GM12878 (cell line): ENCODE results near the gene PLD3. TPM values are rescaled to one million over a fixed set of nuclear protein-coding genes. Genes with fewer than 3 reads are reported as not detected.

ENCODE experiments used
- ATAC-seq: fragments of 200-7000 bp; cut with Tn5 transposase; 3 replicates; pipeline ENCODE4 v1.9.1; 2020; ENCODE audit warnings: mild to moderate bottlenecking, moderate library complexity
- Bru-seq: library from RNA; stranded (reverse); fragments of 400-500 nt; gene quantifications from one replicate; lab custom pipeline; 2021; lab: Mats Ljungman, UMichigan
- BruChase-seq, 2 experiments: library from RNA; stranded (reverse); fragments of 400-500 nt; gene quantifications; one replicate each; lab custom pipeline; 2021; lab: Mats Ljungman, UMichigan
- BruUV-seq: library from RNA; stranded (reverse); fragments of 400-500 nt; replicated peaks from 2 replicates; lab custom pipeline; 2021; lab: Mats Ljungman, UMichigan
- CTCF ChIA-PET: fragments of 300-600 bp; sonication (Branson Sonifier 250); formaldehyde crosslinking; extraction: SDS; loops from one replicate; lab custom pipeline; 2021; ENCODE audit warnings: inconsistent platforms; lab: Yijun Ruan, JAX
- POLR2A ChIA-PET: fragments of 350-600 bp; formaldehyde crosslinking; extraction: SDS; loops from one replicate; lab custom pipeline; 2021; ENCODE audit warnings: inconsistent platforms; lab: Charles Lee
- RAD21 ChIA-PET: fragments of 300-600 bp; sonication (Branson Sonifier 250); formaldehyde crosslinking; loops from one replicate; lab custom pipeline; 2023; ENCODE audit warnings: antibody characterized with exemption; ENCODE audit not compliant: unreplicated experiment; lab: Charles Lee
- SMC1A ChIA-PET: fragments of 300-600 bp; sonication (Branson Sonifier 250); formaldehyde crosslinking; loops from one replicate; lab custom pipeline; 2023; ENCODE audit not compliant: unreplicated experiment, uncharacterized antibody; lab: Charles Lee
- DNase-seq: peaks from one replicate; pipeline ENCODE4 v3.0.0-alpha.2; 2011; ENCODE audit warnings: low read depth, low spot score
- FAIRE-seq: peaks from 3 replicates; lab custom pipeline; 2011; peaks lifted over from hg19 to GRCh38; lab: Jason Lieb, UNC
- H2AFZ ChIP-seq: 2 replicates; pipeline ENCODE4 v1.6.0; 2011; ENCODE audit warnings: low read depth, low read length, control low read depth; ENCODE audit not compliant: control insufficient read depth
- H3K27ac ChIP-seq: 2 replicates; pipeline ENCODE4 v1.5.1; 2011; ENCODE audit warnings: control low read depth; ENCODE audit not compliant: control insufficient read depth, insufficient read depth
- H3K27me3 ChIP-seq, 2 experiments: replicated peaks in 1 of 2; 2 replicates each; pipeline versions ENCODE4 v1.6.0 to v1.6.1; 2011; ENCODE audit warnings: low read length in 1 of 2; ENCODE audit not compliant: control insufficient read depth in 2 of 2, insufficient read depth in 2 of 2
- H3K36me3 ChIP-seq, 2 experiments: 2 replicates each; pipeline ENCODE4 v1.5.1; 2011; ENCODE audit warnings: low read length in 1 of 2; ENCODE audit not compliant: control insufficient read depth in 2 of 2, insufficient read depth in 2 of 2
- H3K4me1 ChIP-seq: 2 replicates; pipeline ENCODE4 v1.6.1; 2011; ENCODE audit warnings: mild to moderate bottlenecking, low read length, moderate library complexity, mixed read lengths; ENCODE audit not compliant: control insufficient read depth, insufficient read depth
- H3K4me2 ChIP-seq: 2 replicates; pipeline ENCODE4 v1.6.0; 2011; ENCODE audit warnings: control low read depth; ENCODE audit not compliant: control insufficient read depth, insufficient read depth
- H3K4me3 ChIP-seq: fragments of 200-600 bp; sonication (generic); 2 replicates; pipeline ENCODE4 v1.5.1; 2016
- H3K79me2 ChIP-seq: 2 replicates; pipeline ENCODE4 v1.6.0; 2011; ENCODE audit warnings: low read length; ENCODE audit not compliant: control insufficient read depth, insufficient read depth
- H3K9ac ChIP-seq: 2 replicates; pipeline ENCODE4 v1.8.0; 2011; ENCODE audit warnings: low read length, control low read depth, mixed read lengths; ENCODE audit not compliant: control insufficient read depth, insufficient read depth
- H3K9me3 ChIP-seq: replicated peaks from 3 replicates; pipeline ENCODE4 v1.5.1; 2011; ENCODE audit warnings: mild to moderate bottlenecking, low read length; ENCODE audit not compliant: control insufficient read depth, insufficient read depth
- H4K20me1 ChIP-seq: 2 replicates; pipeline ENCODE4 v1.6.0; 2011; ENCODE audit not compliant: control insufficient read depth, insufficient read depth
- ESRRA ChIP-seq: IDR thresholded peaks from 2 replicates; pipeline ENCODE4 v1.6.1; 2012; ENCODE audit warnings: mild to moderate bottlenecking, low read length, improper control_type of control experiment
- EZH2 ChIP-seq: IDR thresholded peaks from 2 replicates; pipeline ENCODE4 v1.6.1; 2012; ENCODE audit warnings: low read depth, mild to moderate bottlenecking, control low read depth, inconsistent platforms, low read length, borderline replicate concordance; ENCODE audit not compliant: control insufficient read depth
- NBN ChIP-seq: fragments of 450-650 bp; IDR thresholded peaks from 2 replicates; pipeline ENCODE4 v1.6.1; 2016
- NFYA ChIP-seq: IDR thresholded peaks from 2 replicates; pipeline ENCODE4 v1.6.1; 2011; ENCODE audit warnings: low read depth, mild to moderate bottlenecking, low read length, improper control_type of control experiment, borderline replicate concordance
- REST ChIP-seq: IDR thresholded peaks from 2 replicates; pipeline ENCODE4 v1.6.1; 2012; ENCODE audit warnings: mild to moderate bottlenecking, low read depth, low read length
- SIN3A ChIP-seq: IDR thresholded peaks from 2 replicates; pipeline ENCODE4 v1.6.1; 2012; ENCODE audit warnings: low read depth, low read length, improper control_type of control experiment
- SMAD5 ChIP-seq: IDR thresholded peaks from 2 replicates; pipeline ENCODE4 v1.6.1; 2016; ENCODE audit warnings: antibody characterized with exemption, low read depth
- SMARCA5 ChIP-seq: fragments of 450-650 bp; IDR thresholded peaks from 2 replicates; pipeline ENCODE4 v1.6.1; 2017; ENCODE audit warnings: mild to moderate bottlenecking
- TBL1XR1 ChIP-seq: IDR thresholded peaks from 2 replicates; pipeline ENCODE4 v1.6.1; 2012; ENCODE audit warnings: low read depth, low read length, improper control_type of control experiment
- TCF12 ChIP-seq: IDR thresholded peaks from 2 replicates; pipeline ENCODE4 v1.6.1; 2011; ENCODE audit warnings: low read depth, mild to moderate bottlenecking, low read length
- WGBS: methylation state at CpG from one replicate; pipeline ENCODE4 v1.1.6; 2016; ENCODE audit warnings: low lambda C conversion rate; ENCODE audit not compliant: insufficient replicate concordance, insufficient coverage; ENCODE audit errors: missing lambda C conversion rate; 5-methylcytosine and 5-hydroxymethylcytosine counted together
- in situ Hi-C: fragments of 300-500 bp; cut with MboI; formaldehyde crosslinking; loops from 9 replicates; pipeline ENCODE4 v1.14.3; 2018; ENCODE audit warnings: mixed read lengths
- intact Hi-C: fragments of 100-400 bp; cut with micrococcal nuclease; formaldehyde crosslinking; loops from one replicate; pipeline ENCODE4 v1.14.2; 2022; ENCODE audit not compliant: unreplicated experiment
- long read RNA-seq, 2 experiments: library from polyadenylated mRNA; unstranded; transcript quantifications; one replicate each; pipeline ENCODE4 v2.0.0, GENCODE V29; 2019 to 2020
- polyA minus RNA-seq, 3 experiments: library from RNA; depleted of rRNA, polyadenylated mRNA; stranded (reverse); fragments of >200 nt; gene quantifications; 2 replicates each; pipeline ENCODE4 v1.2.3, GENCODE V29; 2011
- polyA plus RNA-seq, 11 experiments: library from polyadenylated mRNA; depleted of rRNA in 4 of 11; unstranded in 6 of 11; stranded (reverse) in 5 of 11; fragments of >200 nt; fragmentation: Nextera tagmentation in 4 of 11; fragmentation: Illumina TruSeq in 1 of 11; extraction: Ambion mirVana in 4 of 11; extraction: Trizol in 1 of 11; gene quantifications; 1 replicate in 1 of 11; 2 replicates in 10 of 11; pipeline versions ENCODE4 v1.2.1 to v1.2.3, GENCODE V29; 2011 to 2016; ENCODE audit warnings: inconsistent platforms in 2 of 11, missing spikeins in 2 of 11, low read depth in 1 of 11
- total RNA-seq, 4 experiments: library from RNA; depleted of rRNA in 3 of 4; stranded (reverse); fragments of >200 nt in 3 of 4; fragmentation: Illumina TruSeq in 1 of 4; extraction: Trizol in 1 of 4; gene quantifications; 2 replicates each; pipeline versions ENCODE4 v1.2.1 to v1.2.3, GENCODE V29; 2013 to 2021
- TF ChIP-seq, protein P1 (sequence below): fragments of 450-650 bp; formaldehyde crosslinking; IDR thresholded peaks from 2 replicates; pipeline ENCODE4 v1.5.0; 2022; ENCODE audit warnings: mild to moderate bottlenecking, missing genetic modification characterization

PLD3 gene
- 96.7 and 106 TPM in 2 replicates for total RNA-seq (2013; cell fraction: nucleolus; rRNA removed)
- total RNA-seq (2014; rRNA removed) (111 and 134 TPM in 2 replicates), total RNA-seq (2014; rRNA removed; fragmentation: Illumina TruSeq; extraction: Trizol) (37.3 and 40.1 TPM in 2 replicates), total RNA-seq (2021) (113 and 118 TPM in 2 replicates), polyA plus RNA-seq (2011; rRNA removed) (15.4 and 36.4 TPM in 2 replicates), polyA plus RNA-seq (2014; fragmentation: Illumina TruSeq; extraction: Trizol) (11.5 and 47.7 TPM in 2 replicates), polyA plus RNA-seq (2014; fragmentation: Nextera tagmentation; extraction: Ambion mirVana) (1 to 10 TPM; 1.3 to 2.2 TPM), polyA plus RNA-seq (2014; rRNA removed) (97.7 and 112 TPM in 2 replicates), polyA plus RNA-seq (2016; fragmentation: Nextera tagmentation; extraction: Ambion mirVana) (100 to 1,000 TPM in 1 of 2 experiments, 10 to 100 TPM in 1; 99.6 to 110 TPM), polyA minus RNA-seq (2011; rRNA and poly(A)+ RNA removed) (20.5 and 35.5 TPM in 2 replicates), Bru-seq, nascent RNA (percentile 67 among the genes with signal in this experiment), BruChase-seq, experiment 1, labeled RNA remaining after a 6-hour chase (percentile 75 among the genes with signal in this experiment), BruChase-seq, experiment 2, labeled RNA remaining after a 2-hour chase (percentile 73 among the genes with signal in this experiment)
- 52.4 TPM for polyA plus RNA-seq (2011; ENCODE audit: low read depth)
- 40.7 and 44.1 TPM in 2 replicates for polyA plus RNA-seq (2011; cell fraction: cytosol; rRNA removed)
- polyA plus RNA-seq (2011; cell fraction: nucleus; rRNA removed), result 40.0 and 46.3 TPM in 2 replicates
- polyA plus RNA-seq (2012), result 104 and 139 TPM in 2 replicates
- polyA minus RNA-seq (2011; cell fraction: cytosol; rRNA and poly(A)+ RNA removed), result 17.6 and 30.8 TPM in 2 replicates
- polyA minus RNA-seq (2011; cell fraction: nucleus; rRNA and poly(A)+ RNA removed), result 8.0 and 19.7 TPM in 2 replicates
- long read RNA-seq, experiment 1, partial matches to known transcripts, result 8 of 21 reads
- long read RNA-seq, experiment 1, other reads (novel, unspliced or antisense), result 10 of 21 reads
- long read RNA-seq, experiment 2, partial matches to known transcripts, result 0 of 3 reads
- long read RNA-seq, experiment 2, other reads (novel, unspliced or antisense), result 2 of 3 reads

GRCh38 chr19:40348125-40348913, at the start of gene PLD3, which contains the start of gene C19orf47:
Gene PLD3 (plus strand): TSS chr19:40348695. CDS start chr19:40366484, 17,789 bp downstream.
Gene C19orf47 (minus strand): TSS chr19:40348397. CDS start chr19:40341857, 6,540 bp downstream.
- H3K4me2 ChIP-seq, result peak within 1 kb of the TSS; percentile 81
- peaks cover 7% of the 10 kb centered on the region; the same call in 1 of the 2 replicates for H3K4me1 ChIP-seq
- no peaks in the 10 kb centered on the region for H4K20me1 ChIP-seq
- peak within 1 kb of the TSS; percentile 86 for H3K9ac ChIP-seq
- intact Hi-C loops, result no loop called here
- H3K79me2 ChIP-seq, result peaks cover 23% of the 10 kb centered on the region
- ChIA-PET POLR2A (interaction anchor here (0.6 to 1.5 kb wide), 9 partner anchors 17 to 430 kb away, joined by 3 to 8 read pairs (median 5); partner anchors contain the start of genes RAB4B, SERTAD1 and SERTAD3), CTCF (interaction anchor here (0.8 to 3.0 kb wide), 8 partner anchors 9 to 256 kb away, joined by 3 to 8 read pairs (median 3); no protein-coding TSS in a partner anchor), SMC1A (interaction anchor here (0.7 to 2.0 kb wide), 6 partner anchors 8 to 116 kb away, joined by 3 to 7 read pairs (median 4); partner anchors contain the start of gene AKT2), RAD21 (interaction anchor here (0.7 to 2.2 kb wide), 12 partner anchors 8 to 429 kb away, joined by 3 to 8 read pairs (median 4); partner anchors contain the start of genes BLVRB and RAB4B)
- no peaks in the 10 kb centered on the region for H3K9me3 ChIP-seq
- in situ Hi-C loops, result no loop called here
- peak within 1 kb of the TSS; percentile 75 for H2AFZ ChIP-seq
- WGBS, result under 1% methylated on average over 62 of the region's 77 CpGs
- peak; percentile 97 for DNase-seq
- peak; percentile 80 for FAIRE-seq
- H3K27ac ChIP-seq, result peak within 1 kb of the TSS; percentile 75
- no TSS peak for BruUV-seq
- H3K27me3 ChIP-seq, result no peaks in the 10 kb centered on the region
- ATAC-seq, result peak; percentile 99
- peak within 1 kb of the TSS; percentile 89 for H3K4me3 ChIP-seq
- H3K36me3 ChIP-seq, result peaks cover 0 to 2% of the 10 kb centered on the region in 2 experiments; a peak in 1 of 4 replicates
- TF ChIP-seq EZH2 (no peak), ESRRA (no peak; the same call in 1 of the 2 replicates), SMAD5 (no peak; the same call in 1 of the 2 replicates), TBL1XR1 (peak; percentile 48; the same call in 1 of the 2 replicates), SMARCA5 (0 out of 2 replicates have a peak, but pooled peaks have one; percentile 63), REST (no peak), NBN (0 out of 2 replicates have a peak, but pooled peaks have one; percentile 57), SIN3A (peak; percentile 51; the same call in 1 of the 2 replicates), NFYA (no peak), TCF12 (no peak)
- TF ChIP-seq, protein P1, sequence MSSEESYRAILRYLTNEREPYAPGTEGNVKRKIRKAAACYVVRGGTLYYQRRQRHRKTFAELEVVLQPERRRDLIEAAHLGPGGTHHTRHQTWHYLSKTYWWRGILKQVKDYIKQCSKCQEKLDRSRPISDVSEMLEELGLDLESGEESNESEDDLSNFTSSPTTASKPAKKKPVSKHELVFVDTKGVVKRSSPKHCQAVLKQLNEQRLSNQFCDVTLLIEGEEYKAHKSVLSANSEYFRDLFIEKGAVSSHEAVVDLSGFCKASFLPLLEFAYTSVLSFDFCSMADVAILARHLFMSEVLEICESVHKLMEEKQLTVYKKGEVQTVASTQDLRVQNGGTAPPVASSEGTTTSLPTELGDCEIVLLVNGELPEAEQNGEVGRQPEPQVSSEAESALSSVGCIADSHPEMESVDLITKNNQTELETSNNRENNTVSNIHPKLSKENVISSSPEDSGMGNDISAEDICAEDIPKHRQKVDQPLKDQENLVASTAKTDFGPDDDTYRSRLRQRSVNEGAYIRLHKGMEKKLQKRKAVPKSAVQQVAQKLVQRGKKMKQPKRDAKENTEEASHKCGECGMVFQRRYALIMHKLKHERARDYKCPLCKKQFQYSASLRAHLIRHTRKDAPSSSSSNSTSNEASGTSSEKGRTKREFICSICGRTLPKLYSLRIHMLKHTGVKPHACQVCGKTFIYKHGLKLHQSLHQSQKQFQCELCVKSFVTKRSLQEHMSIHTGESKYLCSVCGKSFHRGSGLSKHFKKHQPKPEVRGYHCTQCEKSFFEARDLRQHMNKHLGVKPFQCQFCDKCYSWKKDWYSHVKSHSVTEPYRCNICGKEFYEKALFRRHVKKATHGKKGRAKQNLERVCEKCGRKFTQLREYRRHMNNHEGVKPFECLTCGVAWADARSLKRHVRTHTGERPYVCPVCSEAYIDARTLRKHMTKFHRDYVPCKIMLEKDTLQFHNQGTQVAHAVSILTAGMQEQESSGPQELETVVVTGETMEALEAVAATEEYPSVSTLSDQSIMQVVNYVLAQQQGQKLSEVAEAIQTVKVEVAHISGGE (CRISPR knock-in tag), result peak; percentile 78
